T-helper 2 cell treated with Interferon-gamma antibody and Interleukin-4, amounts not matched to agents 100 ng/mL and 5 ng/mL, for 36 hours (primary cell): Measurements from ENCODE around the gene WNK2. TPM values are rescaled to one million over a fixed set of nuclear protein-coding genes. Genes with fewer than 3 reads are reported as not detected.
"Not testable (repeated sequence)": the region's sequence is repeated elsewhere in the genome, so short reads cannot be mapped to it uniquely, and the experiment has no call there.

ENCODE experiments used
- intact Hi-C: fragments of 100-400 bp; cut with micrococcal nuclease; formaldehyde crosslinking; loops from one replicate; pipeline ENCODE4 v1.15.1; 2023
- total RNA-seq: library from RNA; stranded (reverse); gene quantifications from 2 replicates; pipeline ENCODE4 v1.2.3, GENCODE V29; 2022

Gene WNK2
- total RNA-seq, 1 donor from 2014 or later, result 0.14 TPM

- intact Hi-C loops, result no loop called here
Measured at GRCh38 chr9:93233033-93233432, 49.1 kb downstream of the WNK2 start.

GRCh38 chr9:93234600-93234999 is 50.7 kb downstream of the WNK2 start:
- intact Hi-C loops, result no loop called here

- intact Hi-C loops, result no loop called here
Measured at GRCh38 chr9:93235300-93235960, 51.5 kb downstream of the WNK2 start.

- intact Hi-C loops, result no loop called here
Measured at GRCh38 chr9:93236541-93237206, 52.7 kb downstream of the WNK2 start.

GRCh38 chr9:93237540-93237939 is 53.6 kb downstream of the WNK2 start:
- intact Hi-C loops, result no loop called here

- intact Hi-C loops, result no loop called here
Measured at GRCh38 chr9:93238953-93239925, 55.3 kb downstream of the WNK2 start.

GRCh38 chr9:93240891-93241334 is 57.0 kb downstream of the WNK2 start:
- intact Hi-C loops, result no loop called here

- intact Hi-C loops, result no loop called here
Measured at GRCh38 chr9:93243112-93243511, 59.2 kb downstream of the WNK2 start.

- intact Hi-C loops, result no loop called here
Measured at GRCh38 chr9:93244101-93244500, 60.2 kb downstream of the WNK2 start.

GRCh38 chr9:93244510-93245436 is 60.8 kb downstream of the WNK2 start:
- intact Hi-C loops, result no loop called here

- intact Hi-C loops, result no loop called here
Measured at GRCh38 chr9:93245437-93245970, 61.6 kb downstream of the WNK2 start.

- intact Hi-C loops, result no loop called here
Measured at GRCh38 chr9:93246111-93246510, 62.2 kb downstream of the WNK2 start.

GRCh38 chr9:93246526-93246925 is 62.6 kb downstream of the WNK2 start:
- intact Hi-C loops, result no loop called here

- intact Hi-C loops, result no loop called here
Measured at GRCh38 chr9:93247099-93247865, 63.3 kb downstream of the WNK2 start.

- intact Hi-C loops, result no loop called here
Measured at GRCh38 chr9:93247892-93248291, 64.0 kb downstream of the WNK2 start.

- intact Hi-C loops, result no loop called here
Measured at GRCh38 chr9:93248386-93249040, 64.6 kb downstream of the WNK2 start.

- intact Hi-C loops, result no loop called here
Measured at GRCh38 chr9:93250185-93250584, 66.2 kb downstream of the WNK2 start.

GRCh38 chr9:93251309-93251708 is 67.4 kb downstream of the WNK2 start:
- intact Hi-C loops, result not testable (repeated sequence)

GRCh38 chr9:93252116-93252780 is 68.3 kb downstream of the WNK2 start:
- intact Hi-C loops, result no loop called here
